Prostate gland (tissue), 2 donors: ENCODE measurements around the gene MAPK14. TPM values are rescaled to one million over a fixed set of nuclear protein-coding genes. Genes with fewer than 3 reads are reported as not detected.
A peak's percentile ranks its signal among the peaks of the same experiment; 100 is the strongest.
"Not testable (repeated sequence)": the region's sequence is repeated elsewhere in the genome, so short reads cannot be mapped to it uniquely, and the experiment has no call there.

Source experiments
- DNase-seq: peaks from one replicate; pipeline ENCODE4 v3.0.0-alpha.2; 2019; ENCODE audit warnings: low spot score
- H3K27ac ChIP-seq, 2 donors: fragments of 200-600 bp; sonication (generic); 2 replicates each; pipeline ENCODE4 v1.5.1; 2017 to 2019
- H3K27me3 ChIP-seq: fragments of 200-600 bp; sonication (generic); replicated peaks from 2 replicates; pipeline ENCODE4 v1.5.1; 2019; ENCODE audit not compliant: insufficient read depth
- H3K36me3 ChIP-seq, 2 donors: fragments of 200-600 bp; sonication (generic); 1 replicate in 1 of 2; 2 replicates in 1 of 2; pipeline versions ENCODE4 v1.5.1 to v1.8.1; 2017 to 2019
- H3K4me1 ChIP-seq: fragments of 200-600 bp; sonication (generic); replicated peaks from 2 replicates; pipeline ENCODE4 v1.5.1; 2019
- H3K4me3 ChIP-seq, 2 donors: fragments of 200-600 bp; sonication (generic); 2 replicates each; pipeline ENCODE4 v1.5.1; 2017 to 2019
- H3K9me3 ChIP-seq: fragments of 200-600 bp; sonication (generic); 2 replicates; pipeline ENCODE4 v1.5.1; 2017
- CTCF ChIP-seq, 4 experiments: fragments of 200-600 bp in 2 of 4; fragments of 450-650 bp in 2 of 4; sonication (generic) in 2 of 4; IDR thresholded peaks; 1 replicate in 3 of 4; 2 replicates in 1 of 4; pipeline ENCODE4 v1.5.1; 2016 to 2019; ENCODE audit warnings: antibody characterized with exemption in 4 of 4, mild to moderate bottlenecking in 2 of 4, moderate library complexity in 2 of 4
- POLR2A ChIP-seq: fragments of 450-650 bp; IDR thresholded peaks from one replicate; pipeline ENCODE4 v1.6.1; 2016; ENCODE audit warnings: antibody characterized with exemption, mild to moderate bottlenecking
- POLR2AphosphoS5 ChIP-seq: sonication (generic); formaldehyde crosslinking; IDR thresholded peaks from one replicate; pipeline ENCODE4 v1.6.1; 2017; ENCODE audit warnings: antibody characterized with exemption
- WGBS: methylation state at CpG from one replicate; pipeline ENCODE4 v1.1.5; 2018; 5-methylcytosine and 5-hydroxymethylcytosine counted together
- intact Hi-C: fragments of 100-400 bp; cut with DNase I; formaldehyde crosslinking; loops from one replicate; pipeline ENCODE4 v1.14.2; 2022
- total RNA-seq, 2 donors: library from RNA; depleted of rRNA; stranded (reverse); fragments of >200 nt; gene quantifications; one replicate each; pipeline ENCODE4 v1.1.0, GENCODE V29; 2016

MAPK14 gene
- total RNA-seq, 2 donors from 2014 or later: 36.7 to 43.2 TPM

- H3K27ac ChIP-seq: peak overlapping the region; percentile 87 to 93
- DNase-seq: peak; percentile 17
- H3K4me3 ChIP-seq: peak overlapping the region; percentile 99
- H3K4me1 ChIP-seq: no peaks in the 10 kb centered on the region
- H3K9me3 ChIP-seq: no peaks in the 10 kb centered on the region
- under 1% methylated on average over 40 of the region's 44 CpGs for WGBS
- no peak for TF ChIP-seq POLR2A
- TF ChIP-seq CTCF (IDR thresholded peaks at IDR 0.05): no peak
- TF ChIP-seq POLR2AphosphoS5: no peak
- H3K27me3 ChIP-seq: no peaks in the 10 kb centered on the region
- intact Hi-C loops: loop anchor here (5.0 to 10.0 kb wide), 2 partner anchors 337 to 446 kb away; no protein-coding TSS in a partner anchor
- H3K36me3 ChIP-seq: no peaks in the 10 kb centered on the region
These were observed 674 bp downstream of the MAPK14 start for GRCh38 chr6:36028088-36028876.

- intact Hi-C loops: loop anchor here (5.0 to 10.0 kb wide), 2 partner anchors 336 to 447 kb away; no protein-coding TSS in a partner anchor
- TF ChIP-seq POLR2AphosphoS5 (peak; percentile 26), CTCF (IDR thresholded peaks at IDR 0.05) (no peak), POLR2A (peak; percentile 27)
- peak overlapping the region; percentile 87 to 93 for H3K27ac ChIP-seq
These were observed 1.3 kb downstream of the MAPK14 start for GRCh38 chr6:36028877-36029324.

GRCh38 chr6:36029464-36029863 is 1.9 kb downstream of the MAPK14 start:
- Histone ChIP-seq H3K36me3 (no peaks in the 10 kb centered on the region), H3K27ac (peak overlapping the region; percentile 87 to 93), H3K4me3 (peak overlapping the region; percentile 99), H3K4me1 (no peaks in the 10 kb centered on the region), H3K27me3 (no peaks in the 10 kb centered on the region), H3K9me3 (no peaks in the 10 kb centered on the region)
- DNase-seq: peak; percentile 15
- no peak for TF ChIP-seq CTCF (IDR thresholded peaks at IDR 0.05)
- TF ChIP-seq POLR2AphosphoS5: peak; percentile 65
- WGBS: 2% methylated on average over 6 of the region's 6 CpGs
- intact Hi-C loops: loop anchor here (5.0 to 10.0 kb wide), 2 partner anchors 335 to 447 kb away; no protein-coding TSS in a partner anchor

More at GRCh38 chr6:36028877-36029324, 1.3 kb downstream of the MAPK14 start:
- Histone ChIP-seq H3K4me1 (no peaks in the 10 kb centered on the region), H3K27me3 (no peaks in the 10 kb centered on the region), H3K36me3 (no peaks in the 10 kb centered on the region), H3K9me3 (no peaks in the 10 kb centered on the region), H3K4me3 (peak overlapping the region; percentile 99)
- WGBS: under 1% methylated on average over 13 of the region's 13 CpGs
- peak; percentile 69 for DNase-seq

- TF ChIP-seq POLR2A: no peak
- no peak for TF ChIP-seq CTCF (IDR thresholded peaks at IDR 0.05)
- TF ChIP-seq POLR2AphosphoS5: no peak
- Histone ChIP-seq H3K27me3 (no peaks in the 10 kb centered on the region), H3K27ac (no peak overlapping the region), H3K36me3 (no peaks in the 10 kb centered on the region), H3K9me3 (no peaks in the 10 kb centered on the region), H3K4me1 (no peaks in the 10 kb centered on the region), H3K4me3 (no peak overlapping the region)
- no peak for DNase-seq
- WGBS: 75% methylated on average over 1 of the region's 1 CpG
- intact Hi-C loops: loop anchor here (5.0 kb wide), 1 partner anchor 35 kb away; no protein-coding TSS in a partner anchor
These were observed 4.7 kb downstream of the MAPK14 start for GRCh38 chr6:36032261-36032660.

- H3K27ac ChIP-seq, H3K27me3 ChIP-seq, H3K36me3 ChIP-seq, H3K4me1 ChIP-seq, DNase-seq, H3K4me3 ChIP-seq, H3K9me3 ChIP-seq: not testable (repeated sequence)
- 90% methylated on average over 10 of the region's 10 CpGs for WGBS
- intact Hi-C loops: loop anchor here (5.0 kb wide), 1 partner anchor 34 kb away; no protein-coding TSS in a partner anchor
These were observed 5.5 kb downstream of the MAPK14 start for GRCh38 chr6:36033144-36033543.
